Adipocyte (in vitro differentiated cells): ENCODE data around the gene ZNF143.
A peak's percentile ranks its signal among the peaks of the same experiment; 100 is the strongest.

ENCODE experiments used
- DNase-seq: peaks from one replicate; pipeline ENCODE4 v3.0.0-alpha.2; 2015; ENCODE audit warnings: low read depth
- H3K27me3 ChIP-seq: replicated peaks from 2 replicates; pipeline ENCODE4 v1.7.0; 2013; ENCODE audit warnings: mild to moderate bottlenecking, low read length, moderate library complexity; ENCODE audit not compliant: control insufficient read depth, insufficient read depth
- H3K36me3 ChIP-seq: 2 replicates; pipeline ENCODE4 v1.7.0; 2013; ENCODE audit warnings: low read length, mild to moderate bottlenecking, moderate library complexity; ENCODE audit not compliant: control insufficient read depth, insufficient read depth, severe bottlenecking
- H3K4me1 ChIP-seq: 2 replicates; pipeline ENCODE4 v1.7.0; 2013; ENCODE audit warnings: mild to moderate bottlenecking, low read length, moderate library complexity; ENCODE audit not compliant: control insufficient read depth, insufficient read depth
- H3K4me3 ChIP-seq: 2 replicates; pipeline ENCODE4 v1.7.0; 2013; ENCODE audit warnings: mild to moderate bottlenecking, low read length, moderate library complexity
- H3K9ac ChIP-seq: 2 replicates; pipeline ENCODE4 v1.7.0; 2013; ENCODE audit warnings: mild to moderate bottlenecking, low read length, moderate library complexity
- H3K9me3 ChIP-seq: 2 replicates; pipeline ENCODE4 v1.7.0; 2013; ENCODE audit warnings: mild to moderate bottlenecking, low read length, moderate library complexity; ENCODE audit not compliant: control insufficient read depth

The ZNF143 gene

DNA sequence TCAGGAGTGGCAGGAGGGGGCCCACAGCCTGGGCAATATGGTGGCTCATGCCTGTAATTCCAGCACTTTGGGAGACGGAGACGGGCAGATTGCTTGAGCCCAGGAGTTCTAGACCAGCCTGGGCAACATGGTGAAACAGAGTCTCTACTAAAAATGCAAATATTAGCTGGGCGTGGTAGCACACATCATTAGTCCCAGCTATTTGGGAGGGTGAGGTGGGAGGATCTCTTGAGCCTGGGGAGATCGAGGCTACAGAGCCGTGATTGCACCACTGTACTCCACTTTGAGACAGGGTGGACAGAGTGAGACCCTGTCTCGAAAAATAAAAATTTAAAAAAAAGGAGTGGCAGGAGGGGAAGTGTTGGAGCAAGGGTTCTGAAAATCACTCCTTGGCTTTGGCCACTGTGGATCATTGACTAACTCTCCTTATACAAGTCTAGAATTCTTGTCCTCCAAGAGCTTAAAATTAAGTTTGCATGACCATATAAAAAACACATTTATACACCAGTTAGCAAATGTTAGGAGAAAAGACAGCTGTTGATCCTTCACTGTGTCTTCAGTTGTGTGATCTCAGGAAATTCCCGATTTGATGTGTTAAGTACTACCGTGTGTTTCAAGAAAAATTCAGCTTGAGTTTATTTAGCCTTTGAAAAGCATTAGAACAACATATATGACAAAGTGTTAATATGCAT is 110.4 kb downstream of the ZNF143 start:
- Histone ChIP-seq H3K4me1 (peaks cover 37% of the 10 kb centered on the region), H3K36me3 (no peaks in the 10 kb centered on the region), H3K9me3 (no peaks in the 10 kb centered on the region), H3K4me3 (no peak overlapping the region), H3K27me3 (no peaks in the 10 kb centered on the region), H3K9ac (no peak overlapping the region)
- DNase-seq: no peak

DNA sequence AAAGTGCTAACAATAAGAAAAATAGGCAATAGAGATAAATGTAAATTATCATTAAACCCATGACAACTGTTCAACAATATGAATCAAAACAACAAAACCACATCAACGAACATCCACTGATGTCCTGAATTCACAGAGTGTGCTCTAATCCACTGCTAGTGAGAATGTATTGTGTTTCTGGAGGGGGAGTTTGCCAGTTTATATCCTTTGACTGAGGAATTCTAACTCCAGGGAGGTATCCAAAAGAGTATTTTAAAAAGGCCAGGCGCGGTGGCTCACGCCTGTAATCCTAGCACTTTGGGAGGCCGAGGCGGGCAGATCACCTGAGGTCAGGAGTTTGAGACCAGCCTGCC is 110.9 kb downstream of the ZNF143 start:
- no peak overlapping the region for H3K9ac ChIP-seq
- no peak overlapping the region for H3K4me3 ChIP-seq
- DNase-seq: no peak
- peaks cover 32% of the 10 kb centered on the region for H3K4me1 ChIP-seq
- H3K36me3 ChIP-seq: no peaks in the 10 kb centered on the region
- H3K9me3 ChIP-seq: no peaks in the 10 kb centered on the region
- no peaks in the 10 kb centered on the region for H3K27me3 ChIP-seq

DNA sequence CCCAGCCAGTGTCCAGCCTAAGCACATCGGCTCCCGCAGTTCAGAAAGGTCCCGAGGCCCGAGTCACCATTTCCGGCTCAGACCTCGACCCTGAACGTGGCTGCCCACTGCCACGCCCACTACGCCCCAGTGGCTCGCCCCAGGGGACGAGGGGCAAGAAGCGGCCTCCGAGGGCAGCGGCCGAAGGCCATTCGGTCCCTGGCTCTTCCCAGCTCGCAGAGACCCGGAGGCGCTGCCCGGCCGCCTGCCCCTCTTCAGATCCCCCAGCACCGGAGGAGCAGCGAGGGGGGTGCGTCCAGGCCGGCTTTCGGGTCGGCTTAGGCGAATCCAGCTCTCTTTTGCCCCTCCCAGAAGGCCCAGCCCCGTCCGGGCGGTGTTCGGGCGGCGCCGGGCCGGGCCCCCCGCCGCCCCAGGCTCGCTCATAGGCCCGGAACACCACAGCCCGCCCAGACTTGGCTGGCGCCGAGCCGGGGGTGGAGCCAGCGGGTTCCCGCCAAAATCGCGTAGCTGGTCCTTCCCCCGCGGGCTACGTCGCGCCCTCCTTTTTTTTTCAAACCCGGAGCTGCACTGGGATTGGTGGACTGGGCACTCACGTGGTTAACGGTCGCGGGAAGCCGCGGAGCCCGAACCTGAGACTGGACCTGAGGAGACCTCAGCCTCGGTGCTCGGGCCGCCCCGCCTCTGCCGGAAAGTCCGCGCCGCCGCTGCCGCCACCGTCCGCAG is 112.4 kb downstream of the ZNF143 start, which contains the start of gene WEE1:
WEE1 (plus strand) TSS at position 619 of the 723 bp plus-strand sequence. CDS start 264 bp downstream, outside the sequence.
- peak within 1 kb of the TSS; percentile 96 for H3K9ac ChIP-seq
- no peaks in the 10 kb centered on the region for H3K9me3 ChIP-seq
- H3K4me3 ChIP-seq: peak within 1 kb of the TSS; percentile 90
- peaks cover 30% of the 10 kb centered on the region for H3K4me1 ChIP-seq
- DNase-seq: peak; percentile 99
- no peaks in the 10 kb centered on the region for H3K36me3 ChIP-seq
- H3K27me3 ChIP-seq: no peaks in the 10 kb centered on the region

DNA sequence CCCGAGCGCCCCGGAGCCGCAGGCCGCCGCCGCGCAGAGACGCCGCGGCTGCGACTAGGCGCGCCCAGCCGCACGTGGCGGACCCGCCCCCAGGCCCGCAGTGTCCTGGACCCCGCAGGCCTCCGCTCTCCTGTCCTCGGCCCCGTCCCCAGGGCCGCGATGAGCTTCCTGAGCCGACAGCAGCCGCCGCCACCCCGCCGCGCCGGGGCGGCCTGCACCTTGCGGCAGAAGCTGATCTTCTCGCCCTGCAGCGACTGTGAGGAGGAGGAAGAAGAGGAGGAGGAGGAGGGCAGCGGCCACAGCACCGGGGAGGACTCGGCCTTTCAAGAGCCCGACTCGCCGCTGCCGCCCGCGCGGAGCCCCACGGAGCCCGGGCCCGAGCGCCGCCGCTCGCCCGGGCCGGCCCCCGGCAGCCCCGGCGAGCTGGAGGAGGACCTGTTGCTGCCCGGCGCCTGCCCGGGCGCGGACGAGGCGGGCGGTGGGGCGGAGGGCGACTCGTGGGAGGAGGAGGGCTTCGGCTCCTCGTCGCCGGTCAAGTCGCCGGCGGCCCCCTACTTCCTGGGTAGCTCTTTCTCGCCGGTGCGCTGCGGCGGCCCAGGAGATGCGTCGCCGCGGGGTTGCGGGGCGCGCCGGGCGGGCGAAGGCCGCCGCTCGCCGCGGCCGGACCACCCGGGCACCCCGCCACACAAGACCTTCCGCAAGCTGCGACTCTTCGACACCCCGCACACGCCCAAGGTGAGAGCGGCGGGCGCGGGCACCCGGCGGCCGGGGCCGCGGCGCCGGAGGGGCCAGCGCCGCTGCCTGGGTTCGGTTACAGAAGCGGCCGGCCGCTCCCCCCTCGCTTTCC is 113.2 kb downstream of the ZNF143 start:
- peak overlapping the region; percentile 90 for H3K4me3 ChIP-seq
- no peaks in the 10 kb centered on the region for H3K9me3 ChIP-seq
- peaks cover 28% of the 10 kb centered on the region for H3K4me1 ChIP-seq
- peaks cover under 1% of the 10 kb centered on the region for H3K36me3 ChIP-seq
- peak overlapping the region; percentile 96 for H3K9ac ChIP-seq
- H3K27me3 ChIP-seq: no peaks in the 10 kb centered on the region
- DNase-seq: peak; percentile 38

DNA sequence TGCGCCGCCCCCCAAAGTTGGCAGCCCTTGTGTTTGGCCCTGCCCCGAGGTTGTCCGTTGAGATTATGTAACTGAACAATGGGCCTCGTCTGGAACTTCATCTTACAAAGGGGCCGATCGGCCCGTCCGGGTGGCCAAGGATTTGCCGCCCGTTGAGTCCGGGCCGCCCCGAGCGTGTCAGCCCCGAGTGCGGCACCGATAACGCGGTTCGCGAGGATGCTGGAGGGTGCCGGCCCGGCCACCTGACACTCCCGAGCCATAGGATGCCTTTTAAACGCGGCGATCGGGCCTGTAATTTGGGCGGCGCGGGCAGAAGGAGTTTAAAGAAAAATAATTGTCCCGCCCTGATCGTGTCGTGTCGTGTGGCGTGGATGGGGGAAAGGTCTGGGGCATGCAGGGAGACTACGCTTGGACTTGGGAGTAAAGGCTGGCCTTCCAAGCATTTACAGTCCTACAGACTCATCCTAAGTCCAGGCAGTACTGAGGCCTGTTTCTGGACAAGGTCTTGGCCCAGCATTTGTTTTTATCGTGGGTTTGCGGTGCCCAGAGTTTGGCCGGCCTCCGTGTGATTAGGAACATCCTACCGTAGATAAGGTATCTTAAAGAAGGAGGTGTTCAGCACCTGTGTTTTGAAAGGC is 113.9 kb downstream of the ZNF143 start:
- Histone ChIP-seq H3K36me3 (peaks cover 8% of the 10 kb centered on the region), H3K4me1 (peaks cover 24% of the 10 kb centered on the region), H3K9ac (peak overlapping the region; percentile 96), H3K4me3 (peak overlapping the region; percentile 90), H3K27me3 (no peaks in the 10 kb centered on the region), H3K9me3 (no peaks in the 10 kb centered on the region)
- DNase-seq: peak; percentile 46

DNA sequence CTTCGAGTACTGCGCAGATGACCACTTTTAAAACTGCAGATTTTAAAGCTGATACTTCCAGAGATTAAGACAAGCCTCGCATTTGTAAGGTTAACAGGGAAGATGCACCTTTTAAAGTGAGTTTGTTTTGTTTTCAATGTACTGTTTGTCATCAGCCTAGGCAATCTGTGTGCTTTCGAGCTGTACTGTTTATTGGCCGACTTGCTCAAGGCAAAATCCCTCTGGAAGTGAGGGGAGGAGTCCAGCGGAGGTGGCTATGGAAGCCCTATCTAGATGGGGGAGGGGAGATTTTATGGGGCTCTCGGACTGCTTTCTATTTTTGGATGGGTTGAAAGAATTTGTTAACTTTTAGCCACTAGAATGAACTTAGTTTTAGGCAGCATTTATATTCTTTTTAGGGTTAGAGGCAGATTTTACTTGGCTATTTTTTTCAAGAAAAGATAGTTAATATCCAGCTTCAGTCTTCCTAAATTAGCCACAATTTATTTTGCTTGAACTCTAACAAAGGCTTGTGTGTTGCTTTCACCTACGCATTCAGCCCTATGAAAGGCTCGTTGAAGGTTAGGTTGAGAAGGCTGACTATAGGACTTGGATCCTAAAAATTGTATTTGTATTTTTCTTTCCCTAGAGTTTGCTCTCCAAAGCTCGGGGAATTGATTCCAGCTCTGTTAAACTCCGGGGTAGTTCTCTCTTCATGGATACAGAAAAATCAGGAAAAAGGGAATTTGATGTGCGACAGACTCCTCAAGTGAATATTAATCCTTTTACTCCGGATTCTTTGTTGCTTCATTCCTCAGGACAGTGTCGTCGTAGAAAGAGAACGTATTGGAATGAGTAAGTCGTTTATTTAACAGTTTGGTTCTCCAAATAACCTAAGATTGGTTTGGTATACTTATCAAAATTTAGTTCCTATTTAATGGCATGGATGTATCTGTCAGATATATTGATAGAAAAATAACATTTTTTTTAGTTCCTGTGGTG is 114.7 kb downstream of the ZNF143 start:
- peaks cover 20% of the 10 kb centered on the region for H3K4me1 ChIP-seq
- peak overlapping the region; percentile 90 for H3K4me3 ChIP-seq
- H3K36me3 ChIP-seq: peaks cover 16% of the 10 kb centered on the region
- no peaks in the 10 kb centered on the region for H3K9me3 ChIP-seq
- H3K9ac ChIP-seq: peak overlapping the region; percentile 96
- DNase-seq: peak; percentile 85
- no peaks in the 10 kb centered on the region for H3K27me3 ChIP-seq

DNA sequence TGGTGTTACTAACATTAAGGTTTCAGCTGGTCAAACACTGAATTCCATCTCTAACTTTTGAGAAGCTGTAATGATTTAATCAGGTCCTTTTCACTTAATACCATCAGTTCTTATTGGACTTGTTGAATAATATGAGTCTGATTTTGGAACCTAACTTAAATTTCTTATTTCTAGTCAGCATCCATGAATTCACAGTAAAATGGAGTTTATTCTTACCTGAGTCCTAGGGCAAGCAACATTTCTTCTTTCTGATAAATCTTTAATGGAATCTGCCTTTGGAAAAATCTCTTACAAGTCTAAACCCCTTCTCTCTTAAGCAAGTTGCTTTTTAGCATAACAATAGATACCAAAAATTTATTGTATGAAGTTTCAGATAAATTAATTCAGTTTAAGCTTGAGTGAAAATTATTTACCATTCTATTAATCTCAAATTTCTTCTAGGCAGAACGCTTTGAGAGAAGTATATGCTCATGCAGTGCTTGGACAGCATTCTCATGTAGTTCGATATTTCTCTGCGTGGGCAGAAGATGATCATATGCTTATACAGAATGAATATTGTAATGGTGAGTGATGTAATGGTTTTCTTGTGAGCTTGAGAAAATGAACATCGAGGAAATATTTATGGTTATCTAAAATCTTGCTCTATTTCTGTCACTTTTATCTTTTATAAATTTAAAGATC is 116.0 kb downstream of the ZNF143 start:
- DNase-seq: peak; percentile 48
- H3K9ac ChIP-seq: peak overlapping the region; percentile 96
- no peaks in the 10 kb centered on the region for H3K27me3 ChIP-seq
- peaks cover 29% of the 10 kb centered on the region for H3K36me3 ChIP-seq
- H3K4me1 ChIP-seq: peaks cover 20% of the 10 kb centered on the region
- no peaks in the 10 kb centered on the region for H3K9me3 ChIP-seq
- H3K4me3 ChIP-seq: peak overlapping the region; percentile 90

DNA sequence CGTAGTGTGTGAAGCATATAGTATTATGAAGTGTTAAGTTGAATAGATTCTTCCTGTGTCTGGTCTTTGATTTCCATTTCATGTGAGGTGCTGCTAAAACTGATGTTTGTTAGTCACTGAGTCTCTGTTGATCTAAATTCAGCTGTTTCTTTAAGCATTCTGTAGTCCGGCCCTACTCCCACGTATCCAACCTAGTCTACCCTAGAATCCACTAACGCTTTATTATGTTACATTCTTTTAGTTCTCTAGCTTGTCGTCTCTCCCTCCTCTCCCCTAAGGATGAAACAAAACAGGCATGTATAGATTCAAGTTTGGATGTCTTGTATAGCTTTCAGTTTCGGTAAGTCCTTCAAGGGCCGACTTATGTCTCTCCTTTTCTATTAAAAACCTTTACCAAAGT is 116.7 kb downstream of the ZNF143 start:
- H3K4me1 ChIP-seq: peaks cover 20% of the 10 kb centered on the region
- peak overlapping the region; percentile 90 for H3K4me3 ChIP-seq
- H3K36me3 ChIP-seq: peaks cover 36% of the 10 kb centered on the region
- H3K27me3 ChIP-seq: no peaks in the 10 kb centered on the region
- no peaks in the 10 kb centered on the region for H3K9me3 ChIP-seq
- H3K9ac ChIP-seq: peak overlapping the region; percentile 96
- DNase-seq: peak; percentile 46
